Left hindlimb (tissue), 1 donor: ENCODE measurements around the gene AQP9.
"Not testable (repeated sequence)": the region's sequence is repeated elsewhere in the genome, so short reads cannot be mapped to it uniquely, and the experiment has no call there.

Source experiments
- DNase-seq: peaks from one replicate; pipeline ENCODE4 v3.0.0-alpha.2; 2018

The AQP9 gene

DNA sequence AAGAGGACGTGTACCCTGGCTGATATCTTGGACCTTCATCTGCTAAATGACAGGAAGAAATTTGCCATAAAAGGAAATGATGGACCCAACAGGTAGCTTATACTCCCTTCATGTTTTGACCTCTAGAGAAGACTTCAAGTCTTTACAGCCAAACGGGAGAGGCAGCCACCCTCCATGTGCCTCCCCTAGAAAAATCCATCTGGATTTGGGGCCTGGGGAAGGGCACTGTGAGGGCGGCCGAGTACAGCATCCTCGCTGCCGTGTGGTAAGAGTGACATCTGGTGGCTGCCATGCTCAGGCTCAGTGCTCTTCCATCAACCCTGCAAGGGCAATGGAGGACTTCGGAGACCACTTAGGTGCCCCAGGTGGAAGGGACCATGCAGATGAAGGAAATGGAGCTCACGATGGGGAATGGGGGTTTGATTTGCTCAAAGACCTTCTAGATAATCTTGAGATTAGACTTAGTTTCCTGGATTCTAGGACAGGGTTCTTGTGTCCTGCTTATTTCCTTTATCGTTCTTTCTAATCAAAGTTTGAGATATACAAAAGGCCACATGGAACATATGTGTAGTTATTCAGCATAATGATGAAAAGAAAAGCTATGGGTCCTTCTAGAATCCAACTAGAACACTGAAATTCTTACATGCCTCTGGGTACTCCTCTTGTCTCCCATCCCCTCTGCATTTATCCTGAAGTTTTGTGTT is 44.4 kb downstream of the AQP9 start:
- DNase-seq, result peak; percentile 43

DNA sequence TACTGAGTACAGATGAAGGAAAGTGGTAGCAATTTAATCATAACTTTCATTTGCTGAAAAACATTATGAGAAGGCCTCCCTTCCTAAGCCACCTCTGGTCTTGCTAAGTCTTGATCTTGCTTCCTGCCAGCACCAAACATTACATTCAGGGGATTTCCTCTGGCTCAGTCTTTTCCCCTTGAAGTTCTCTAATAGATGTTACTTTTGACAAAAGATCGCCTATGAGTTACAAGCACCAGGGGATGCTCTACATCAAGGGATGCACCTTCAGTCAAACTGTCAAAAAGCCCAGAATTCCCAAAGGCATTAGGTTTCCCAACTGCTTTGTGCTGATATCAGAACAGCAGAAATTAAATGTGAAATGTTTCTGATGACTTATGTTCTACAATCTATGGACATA is 47.3 kb downstream of the AQP9 start:
- DNase-seq, result no peak

GRCh38 chr15:58189148-58189811 is 51.1 kb downstream of the AQP9 start:
- DNase-seq, result no peak

GRCh38 chr15:58190419-58190818 is 52.2 kb downstream of the AQP9 start:
- no peak for DNase-seq

DNA sequence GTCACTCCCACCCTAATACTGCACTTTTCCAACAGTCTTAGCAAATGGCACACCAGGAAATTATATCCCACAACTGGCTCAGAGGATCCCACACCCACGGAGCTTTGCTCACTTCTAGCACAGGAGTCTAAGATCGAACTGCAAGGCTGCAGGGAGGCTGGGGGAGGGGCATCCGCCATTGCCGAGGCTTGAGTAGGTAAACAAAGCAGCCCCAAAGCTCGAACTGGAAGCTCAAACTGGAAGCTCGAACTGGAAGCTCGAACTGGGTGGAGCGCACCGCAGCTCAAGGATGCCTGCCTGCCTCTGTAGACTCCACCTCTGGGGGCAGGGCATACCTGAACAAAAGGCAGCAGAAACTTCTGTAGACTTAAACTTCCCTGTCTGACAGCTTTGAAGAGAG is 55.5 kb downstream of the AQP9 start:
- DNase-seq, result not testable (repeated sequence)

GRCh38 chr15:58200739-58201138 is 62.6 kb downstream of the AQP9 start:
- DNase-seq, result no peak

GRCh38 chr15:58201516-58201915 is 63.3 kb downstream of the AQP9 start:
- no peak for DNase-seq

DNA sequence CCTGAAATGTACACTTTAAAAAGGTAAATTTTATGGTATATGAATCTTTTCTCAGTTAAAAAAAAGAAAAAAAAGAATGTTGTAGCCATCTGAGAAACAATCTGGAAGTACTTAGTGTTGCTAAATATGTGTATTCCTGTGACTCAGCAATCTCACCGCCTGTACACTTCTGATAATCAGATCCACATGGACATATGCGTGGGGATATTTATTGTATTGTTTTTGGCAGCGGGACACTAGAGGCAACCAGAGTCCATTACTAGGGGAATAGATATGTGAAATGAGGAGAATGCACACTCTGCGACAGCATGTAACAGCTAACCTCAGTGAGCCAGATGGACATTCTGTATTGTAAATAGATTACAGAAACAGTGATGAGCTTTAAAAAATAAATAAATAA is 65.4 kb downstream of the AQP9 start:
- DNase-seq, result peak; percentile 67

- DNase-seq, result no peak
These were observed 68.0 kb downstream of the AQP9 start for GRCh38 chr15:58206151-58206550.

GRCh38 chr15:58208217-58208616 is 70.0 kb downstream of the AQP9 start:
- DNase-seq, result not testable (repeated sequence)

GRCh38 chr15:58209007-58209481 is 70.9 kb downstream of the AQP9 start:
- DNase-seq, result not testable (repeated sequence)

DNA sequence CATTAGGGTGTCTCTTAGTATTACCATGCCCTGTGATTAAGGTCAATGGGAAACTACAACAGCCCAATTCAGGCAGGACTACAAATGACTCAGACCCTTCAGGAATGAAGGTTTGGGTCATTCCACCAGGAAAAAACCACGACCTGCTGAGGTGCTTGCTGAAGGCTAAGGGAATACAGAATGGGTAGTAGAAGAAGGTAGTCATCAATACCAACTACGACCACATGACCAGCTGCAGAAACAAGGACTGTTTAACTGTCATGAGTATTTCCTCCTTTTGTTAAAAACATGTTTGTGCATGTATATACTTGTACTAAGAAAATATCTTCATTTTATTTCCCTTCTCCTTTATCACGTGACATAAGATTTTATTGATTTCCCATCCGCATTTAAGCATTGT is 71.8 kb downstream of the AQP9 start:
- DNase-seq, result not testable (repeated sequence)

GRCh38 chr15:58212909-58213526 is 74.8 kb downstream of the AQP9 start:
- no peak for DNase-seq

GRCh38 chr15:58213587-58214338 is 75.6 kb downstream of the AQP9 start:
- DNase-seq, result no peak

DNA sequence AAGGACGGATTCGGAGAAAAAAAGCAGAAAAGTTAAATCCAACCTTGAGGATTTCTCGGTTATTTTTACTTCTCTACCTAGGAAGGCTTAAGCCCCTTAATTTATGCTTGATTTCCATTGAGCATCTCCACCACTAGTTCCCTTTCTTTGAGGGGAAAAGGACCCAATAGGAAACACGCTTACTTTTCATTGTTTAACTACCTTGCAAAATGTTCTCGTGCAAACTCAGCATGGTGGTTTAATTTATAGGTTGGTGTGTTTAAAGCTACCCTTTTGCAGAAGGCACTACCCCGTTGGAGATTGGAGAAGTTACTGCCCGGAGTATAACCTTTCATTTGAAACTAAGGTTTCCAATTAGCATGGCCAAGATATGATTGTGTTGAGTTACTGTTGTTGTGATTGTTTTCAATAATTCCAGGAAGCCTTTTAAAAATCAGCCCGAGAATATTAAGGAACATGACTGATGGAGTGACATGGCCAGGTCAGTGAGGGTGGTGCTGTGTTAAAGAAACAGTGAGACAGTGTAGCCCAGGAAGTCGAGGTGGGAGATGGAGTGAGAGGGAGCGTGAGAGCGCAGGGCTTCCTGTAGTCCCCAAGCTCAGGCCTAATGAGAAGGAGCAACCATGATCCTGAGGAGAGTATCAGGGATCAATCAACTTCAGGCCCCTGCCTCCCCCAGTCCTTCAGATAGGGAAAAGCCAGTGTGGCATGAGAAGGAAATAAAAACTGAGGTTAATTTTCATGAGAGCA is 76.6 kb downstream of the AQP9 start:
- DNase-seq, result no peak

DNA sequence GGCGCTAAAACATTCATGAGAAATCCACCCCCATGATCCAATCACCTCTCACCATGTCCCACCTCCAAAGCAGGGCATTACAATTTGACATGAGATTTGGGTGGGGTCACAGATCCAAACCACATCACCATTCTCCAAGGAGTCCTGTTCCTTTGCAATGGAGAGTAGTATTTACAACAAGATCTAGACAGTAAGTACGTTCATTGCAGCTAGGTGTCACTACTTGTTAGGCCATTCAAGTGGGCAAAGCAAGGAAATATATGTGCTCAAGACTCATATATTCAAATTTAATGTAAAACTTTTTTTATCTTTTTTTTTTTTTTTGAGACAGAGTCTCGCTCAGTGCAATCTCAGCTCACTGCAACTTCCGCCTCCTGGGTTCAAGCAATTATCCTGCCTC is 79.3 kb downstream of the AQP9 start:
- no peak for DNase-seq

GRCh38 chr15:58221591-58222241 is 83.5 kb downstream of the AQP9 start:
- no peak for DNase-seq

DNA sequence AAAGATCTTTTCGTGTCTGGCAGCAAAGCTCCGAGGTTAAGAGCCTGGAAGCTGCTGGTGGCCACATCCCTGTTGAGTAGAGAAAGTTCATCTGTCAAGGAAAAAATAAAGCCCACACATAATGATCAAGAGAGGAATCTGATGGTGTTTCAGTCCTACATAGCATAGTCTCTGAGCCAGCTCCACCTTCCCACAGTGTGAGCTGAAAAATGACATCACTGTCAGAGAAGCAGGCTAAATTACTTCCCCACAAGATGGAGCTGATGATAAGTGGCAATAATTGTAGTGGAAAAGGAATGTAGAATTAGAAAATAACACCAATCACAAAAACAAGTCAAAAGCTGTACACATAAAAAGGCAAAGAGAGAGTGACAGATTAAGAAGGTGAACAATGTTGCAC is 84.5 kb downstream of the AQP9 start:
- DNase-seq, result no peak

GRCh38 chr15:58223432-58223831 is 85.3 kb downstream of the AQP9 start:
- DNase-seq, result no peak

DNA sequence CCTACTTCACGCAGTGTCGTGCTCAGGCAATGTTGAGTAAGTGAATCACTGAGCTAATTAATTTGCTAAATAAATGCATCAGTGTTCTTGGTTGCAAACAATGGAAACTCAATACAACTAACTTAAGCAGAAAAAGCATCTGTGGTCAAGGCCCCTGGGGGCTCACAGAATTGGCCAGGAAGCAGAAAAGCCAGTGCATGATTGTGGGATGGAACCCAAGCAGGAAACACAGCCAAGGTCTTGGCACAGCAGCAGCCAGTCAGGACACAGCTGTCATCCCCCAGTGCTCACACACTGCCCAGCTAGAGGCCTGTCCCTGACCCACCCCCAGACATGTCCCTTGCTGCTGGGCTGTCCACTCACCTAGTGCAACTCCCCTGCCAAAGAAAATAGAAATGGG is 85.9 kb downstream of the AQP9 start:
- DNase-seq, result peak; percentile 68

DNA sequence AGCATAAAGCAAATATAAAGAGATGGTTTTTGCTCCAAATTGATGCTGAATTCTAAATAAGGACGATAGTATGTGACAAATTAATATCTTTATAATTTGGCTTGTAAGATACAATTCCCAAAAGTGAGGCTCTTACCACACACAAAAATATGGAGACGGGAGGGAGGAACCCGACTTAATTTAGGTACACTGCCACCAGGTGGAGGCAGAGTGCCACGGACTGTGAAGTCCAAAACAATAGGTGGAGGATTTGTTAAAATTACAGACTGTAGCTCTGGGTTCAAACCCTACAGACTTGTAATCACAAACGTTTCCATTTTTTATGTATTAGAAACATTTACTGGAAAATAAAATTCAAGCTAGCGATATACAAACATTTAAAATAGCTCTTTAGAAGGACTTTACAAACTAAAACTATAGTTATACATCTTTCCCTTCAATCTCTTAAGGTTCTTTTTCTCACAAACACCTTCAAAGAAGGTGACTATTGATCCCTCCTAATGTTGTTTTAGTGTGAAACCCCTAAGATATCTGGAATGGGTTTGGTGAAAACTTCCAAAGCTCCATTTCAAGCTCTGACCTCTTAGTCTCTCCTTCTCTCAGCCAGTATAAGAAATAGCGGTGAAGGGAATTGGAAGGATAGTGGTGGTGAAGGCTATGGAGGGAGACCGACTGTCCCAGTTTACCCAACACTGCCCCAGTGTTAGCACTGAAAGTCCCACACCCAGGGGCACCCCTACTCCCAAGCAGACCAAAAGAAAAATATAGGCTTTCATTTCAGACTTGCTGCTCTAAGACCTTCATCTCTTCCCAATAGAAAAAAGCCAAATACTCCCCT is 89.7 kb downstream of the AQP9 start:
- DNase-seq, result peak; percentile 69
